Transverse colon (tissue), 4 donors: Measurements from ENCODE around the gene SMYD4. TPM values are rescaled to one million over a fixed set of nuclear protein-coding genes. Genes with fewer than 3 reads are reported as not detected.
A peak's percentile ranks its signal among the peaks of the same experiment; 100 is the strongest.

Source experiments
- DNase-seq: peaks from one replicate; pipeline ENCODE4 v3.0.0-alpha.2; 2019
- H3K27ac ChIP-seq, 4 donors: fragments of 200-600 bp; sonication (generic); 2 replicates each; pipeline ENCODE4 v1.5.1; 2016 to 2018; ENCODE audit warnings: inconsistent platforms in 4 of 4
- H3K27me3 ChIP-seq: fragments of 200-600 bp; sonication (generic); 2 replicates; pipeline ENCODE4 v1.5.1; 2017; ENCODE audit warnings: inconsistent platforms
- H3K36me3 ChIP-seq, 4 donors: fragments of 200-600 bp; sonication (generic); 2 replicates each; pipeline ENCODE4 v1.5.1; 2017 to 2019; ENCODE audit warnings: inconsistent platforms in 4 of 4
- H3K4me1 ChIP-seq, 4 donors: fragments of 200-600 bp; sonication (generic); 2 replicates each; pipeline ENCODE4 v1.5.1; 2017 to 2020; ENCODE audit warnings: inconsistent platforms in 4 of 4
- H3K4me3 ChIP-seq, 4 donors: fragments of 200-600 bp; sonication (generic); 1 replicate in 1 of 4; 2 replicates in 3 of 4; pipeline versions ENCODE4 v1.5.1 to v1.6.1; 2017 to 2019; ENCODE audit warnings: inconsistent platforms in 4 of 4
- H3K9me3 ChIP-seq, 2 donors: fragments of 200-600 bp; sonication (generic); 2 replicates each; pipeline ENCODE4 v1.5.1; 2017 to 2019; ENCODE audit warnings: inconsistent platforms in 2 of 2
- EP300 ChIP-seq: sonication (generic); formaldehyde crosslinking; IDR thresholded peaks from one replicate; pipeline ENCODE4 v1.6.1; 2017; ENCODE audit warnings: antibody characterized with exemption, low read depth
- POLR2A ChIP-seq: fragments of 450-650 bp; IDR thresholded peaks from one replicate; pipeline ENCODE4 v1.6.1; 2016; ENCODE audit warnings: antibody characterized with exemption, mild to moderate bottlenecking, moderate library complexity
- POLR2AphosphoS5 ChIP-seq, 3 donors: sonication (generic); formaldehyde crosslinking; IDR thresholded peaks; one replicate each; pipeline ENCODE4 v1.6.1; 2016; ENCODE audit warnings: antibody characterized with exemption in 3 of 3
- WGBS, 2 donors: methylation state at CpG; one replicate each; pipeline ENCODE4 v1.1.5; 2018; ENCODE audit warnings: low coverage in 1 of 2; 5-methylcytosine and 5-hydroxymethylcytosine counted together
- in situ Hi-C, 4 donors: fragments of 200-750 bp; cut with MboI; loops; one replicate each; pipeline versions ENCODE4 v1.15.0 to v1.15.1; 2017; ENCODE audit warnings: low sequenced_read_pairs in 3 of 4, low pct_ligation_motif_present in 1 of 4, low pct_unique_long_range_greater_than_20kb in 1 of 4
- intact Hi-C: fragments of 100-400 bp; cut with DNase I; formaldehyde crosslinking; loops from one replicate; pipeline ENCODE4 v1.15.1; 2023; ENCODE audit warnings: low total_unique reads
- total RNA-seq, 4 donors: library from RNA; depleted of rRNA; stranded (reverse); fragments of >200 nt; gene quantifications; one replicate each; pipeline ENCODE4 v1.1.0, GENCODE V29; 2016
- TF ChIP-seq, protein P1 (sequence below), 5 experiments: fragments of 200-600 bp in 3 of 5; fragments of 450-650 bp in 2 of 5; sonication (generic) in 3 of 5; IDR thresholded peaks; 1 replicate in 2 of 5; 2 replicates in 3 of 5; pipeline ENCODE4 v1.5.1; 2016 to 2017; ENCODE audit warnings: antibody characterized with exemption in 5 of 5, inconsistent platforms in 3 of 5, mild to moderate bottlenecking in 2 of 5, moderate library complexity in 1 of 5

Gene SMYD4
- total RNA-seq, 4 donors from 2014 or later: 4.1 to 14.8 (median 9.0) TPM

DNA sequence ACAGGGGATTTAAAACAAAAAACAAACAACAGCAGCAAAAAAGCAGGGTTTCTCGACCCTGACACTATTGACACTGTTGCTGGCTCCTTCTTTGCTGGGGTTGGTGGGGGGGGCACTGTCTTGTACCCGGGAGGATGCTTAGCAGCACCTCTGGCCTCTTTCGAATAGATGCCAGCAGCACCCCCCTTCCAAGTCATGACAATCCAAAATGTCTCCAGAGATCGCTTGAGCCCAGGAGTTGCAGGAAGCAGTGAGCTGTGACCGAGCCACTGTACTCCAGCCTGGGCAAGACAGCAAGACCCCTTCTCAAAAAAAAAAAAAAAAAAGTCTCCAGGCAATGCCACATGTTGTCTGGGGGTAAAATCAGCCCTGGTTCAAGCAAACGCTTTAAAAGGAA, 47.5 kb downstream of the SMYD4 start:
- TF ChIP-seq, protein P1, sequence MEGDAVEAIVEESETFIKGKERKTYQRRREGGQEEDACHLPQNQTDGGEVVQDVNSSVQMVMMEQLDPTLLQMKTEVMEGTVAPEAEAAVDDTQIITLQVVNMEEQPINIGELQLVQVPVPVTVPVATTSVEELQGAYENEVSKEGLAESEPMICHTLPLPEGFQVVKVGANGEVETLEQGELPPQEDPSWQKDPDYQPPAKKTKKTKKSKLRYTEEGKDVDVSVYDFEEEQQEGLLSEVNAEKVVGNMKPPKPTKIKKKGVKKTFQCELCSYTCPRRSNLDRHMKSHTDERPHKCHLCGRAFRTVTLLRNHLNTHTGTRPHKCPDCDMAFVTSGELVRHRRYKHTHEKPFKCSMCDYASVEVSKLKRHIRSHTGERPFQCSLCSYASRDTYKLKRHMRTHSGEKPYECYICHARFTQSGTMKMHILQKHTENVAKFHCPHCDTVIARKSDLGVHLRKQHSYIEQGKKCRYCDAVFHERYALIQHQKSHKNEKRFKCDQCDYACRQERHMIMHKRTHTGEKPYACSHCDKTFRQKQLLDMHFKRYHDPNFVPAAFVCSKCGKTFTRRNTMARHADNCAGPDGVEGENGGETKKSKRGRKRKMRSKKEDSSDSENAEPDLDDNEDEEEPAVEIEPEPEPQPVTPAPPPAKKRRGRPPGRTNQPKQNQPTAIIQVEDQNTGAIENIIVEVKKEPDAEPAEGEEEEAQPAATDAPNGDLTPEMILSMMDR (IDR thresholded peaks at IDR 0.05): no peak
- TF ChIP-seq POLR2A: no peak
- TF ChIP-seq POLR2AphosphoS5 (IDR thresholded peaks at IDR 0.05): no peak
- no peak for TF ChIP-seq EP300
- no peaks in the 10 kb centered on the region for H3K9me3 ChIP-seq
- H3K27me3 ChIP-seq: no peaks in the 10 kb centered on the region
- in situ Hi-C loops: loop anchor here in 2 of 4 donors (10.0 kb wide), 1 partner anchor 57 kb away; the partner anchor contains the start of gene WDR81 (in 2 of the 2)
- DNase-seq: no peak
- 61 to 65% methylated on average over 3 to 6 of the region's 6 CpGs for WGBS, 2 donors
- H3K4me3 ChIP-seq: no peak overlapping the region
- intact Hi-C loops: loop anchor here (5.0 kb wide), 1 partner anchor 65 kb away; no protein-coding TSS in a partner anchor
- H3K4me1 ChIP-seq: peaks cover 15 to 74% (median 38%) of the 10 kb centered on the region in 4 donors
- H3K27ac ChIP-seq: peak overlapping the region; percentile 90 to 94 (median 92)
- H3K36me3 ChIP-seq: peaks cover 0 to 6% (median 2%) of the 10 kb centered on the region in 4 donors

DNA sequence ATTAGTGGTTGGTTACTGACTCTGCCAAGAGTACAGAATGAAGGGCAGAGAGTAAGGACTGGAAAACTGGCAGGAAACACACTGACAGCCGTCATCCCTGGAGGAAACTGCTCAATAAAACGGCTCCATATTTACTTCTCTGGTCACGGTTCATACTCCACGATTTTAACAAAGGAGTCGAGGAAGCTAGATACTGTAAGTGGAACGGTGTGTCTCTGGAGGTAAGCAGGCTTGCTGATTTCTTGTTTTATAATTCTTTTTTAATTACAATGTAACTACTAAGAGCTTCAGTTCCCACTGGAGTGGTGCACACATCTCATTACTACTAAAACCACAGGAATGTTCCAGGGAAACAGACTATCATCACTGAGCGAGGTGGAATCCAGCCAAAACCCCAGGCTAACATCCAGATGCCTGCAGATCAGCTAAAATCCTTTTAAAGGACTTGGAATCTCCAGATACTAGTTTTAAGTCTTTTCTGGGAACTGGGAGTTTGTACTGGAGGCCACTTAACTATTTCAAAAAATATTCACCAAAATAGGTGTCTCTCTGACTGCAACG, 50.1 kb downstream of the SMYD4 start:
- Histone ChIP-seq H3K4me3 (no peak overlapping the region), H3K9me3 (no peaks in the 10 kb centered on the region), H3K27me3 (no peaks in the 10 kb centered on the region), H3K27ac (peak overlapping the region; percentile 90 to 94 (median 92)), H3K4me1 (peaks cover 14 to 54% (median 27%) of the 10 kb centered on the region in 4 donors), H3K36me3 (peaks cover 0 to 6% (median 2%) of the 10 kb centered on the region in 4 donors)
- peak; percentile 73 for DNase-seq
- in situ Hi-C loops: loop anchor here in 2 of 4 donors (10.0 kb wide), 1 partner anchor 55 kb away; the partner anchor contains the start of gene WDR81 (in 2 of the 2)
- TF ChIP-seq POLR2AphosphoS5 (IDR thresholded peaks at IDR 0.05): peak in 2 of 3 donors; percentile 28 to 31
- TF ChIP-seq EP300: no peak
- WGBS, 2 donors: 14 to 32% methylated on average over 6 to 8 of the region's 8 CpGs
- intact Hi-C loops: loop anchor here (5.0 kb wide), 1 partner anchor 62 kb away; no protein-coding TSS in a partner anchor

DNA sequence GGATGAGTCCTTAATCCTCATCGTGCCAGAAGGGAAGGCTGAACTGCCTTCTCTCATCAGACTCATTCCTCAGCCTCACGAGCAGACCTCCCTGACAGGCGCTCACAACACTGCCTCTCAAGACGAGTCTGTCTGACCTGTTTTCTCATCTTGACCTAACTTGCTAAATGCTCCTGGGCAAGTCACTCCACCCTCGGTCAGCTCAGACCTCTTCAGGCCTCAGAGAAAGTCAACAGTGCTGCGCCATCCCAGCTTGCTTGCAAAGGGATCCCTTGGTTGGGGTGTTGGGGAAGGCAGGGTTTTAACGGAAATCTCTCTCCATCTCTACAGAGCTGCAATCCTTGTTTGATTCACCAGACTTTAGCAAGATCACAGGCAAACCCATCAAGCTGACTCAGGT, 52.8 kb downstream of the SMYD4 start:
- Histone ChIP-seq H3K4me3 (no peak overlapping the region), H3K9me3 (no peaks in the 10 kb centered on the region), H3K4me1 (peaks cover 14 to 37% (median 16%) of the 10 kb centered on the region in 4 donors), H3K36me3 (peaks cover 0 to 6% (median 0%) of the 10 kb centered on the region in 4 donors), H3K27me3 (no peaks in the 10 kb centered on the region), H3K27ac (no peak overlapping the region)
- TF ChIP-seq, protein P1 (IDR thresholded peaks at IDR 0.05): no peak
- TF ChIP-seq POLR2A (no peak), POLR2AphosphoS5 (IDR thresholded peaks at IDR 0.05) (no peak), EP300 (no peak)
- intact Hi-C loops (no loop called here), in situ Hi-C loops (no loop called here)
- 89 to 97% methylated on average over 5 to 7 of the region's 7 CpGs for WGBS, 2 donors
- DNase-seq: no peak

DNA sequence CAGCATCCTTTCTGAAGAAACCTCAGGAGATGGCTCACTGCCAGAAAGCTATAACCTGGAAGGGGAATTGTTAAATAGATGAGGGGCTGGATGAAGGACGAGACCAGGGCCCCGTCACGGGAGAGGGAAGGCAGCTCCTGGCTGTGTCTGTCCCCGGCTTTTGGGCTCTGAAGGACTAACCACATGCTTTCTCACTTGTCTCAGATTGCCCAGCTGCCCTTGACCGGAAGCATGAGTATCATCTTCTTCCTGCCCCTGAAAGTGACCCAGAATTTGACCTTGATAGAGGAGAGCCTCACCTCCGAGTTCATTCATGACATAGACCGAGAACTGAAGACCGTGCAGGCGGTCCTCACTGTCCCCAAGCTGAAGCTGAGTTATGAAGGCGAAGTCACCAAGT, 53.4 kb downstream of the SMYD4 start:
- H3K27me3 ChIP-seq: no peaks in the 10 kb centered on the region
- in situ Hi-C loops (no loop called here), intact Hi-C loops (no loop called here)
- no peak overlapping the region for H3K27ac ChIP-seq
- H3K4me1 ChIP-seq: peaks cover 12 to 33% (median 14%) of the 10 kb centered on the region in 4 donors
- H3K4me3 ChIP-seq: no peak overlapping the region
- TF ChIP-seq EP300: no peak
- TF ChIP-seq, protein P1 (IDR thresholded peaks at IDR 0.05): no peak
- no peak for TF ChIP-seq POLR2A
- TF ChIP-seq POLR2AphosphoS5 (IDR thresholded peaks at IDR 0.05): no peak
- 94 to 95% methylated on average over 4 to 10 of the region's 10 CpGs for WGBS, 2 donors
- DNase-seq: no peak
- no peaks in the 10 kb centered on the region for H3K9me3 ChIP-seq
- H3K36me3 ChIP-seq: peaks cover 0 to 5% (median 0%) of the 10 kb centered on the region in 4 donors
